Loucy (cell line): ENCODE measurements around the gene PCID2.
A peak's percentile ranks its signal among the peaks of the same experiment; 100 is the strongest.

Experiments
- H2AFZ ChIP-seq: fragments of 200-600 bp; sonication (generic); 2 replicates; pipeline ENCODE4 v1.6.0; 2016; ENCODE audit warnings: antibody characterized with exemption, mild to moderate bottlenecking, low read length, moderate library complexity
- H3F3A ChIP-seq: fragments of 200-600 bp; 2 replicates; pipeline ENCODE4 v1.6.0; 2016; ENCODE audit warnings: antibody characterized with exemption, low read depth, mild to moderate bottlenecking
- H3K27me3 ChIP-seq: fragments of 200-600 bp; sonication (generic); 2 replicates; pipeline ENCODE4 v1.6.1; 2014; ENCODE audit warnings: low read length, mild to moderate bottlenecking; ENCODE audit not compliant: insufficient read depth, poor library complexity, severe bottlenecking
- H3K36me3 ChIP-seq: fragments of 200-600 bp; sonication (generic); 2 replicates; pipeline ENCODE4 v1.6.1; 2016; ENCODE audit warnings: low read length; ENCODE audit not compliant: insufficient read depth
- H3K4me1 ChIP-seq: fragments of 200-600 bp; sonication (generic); 2 replicates; pipeline ENCODE4 v1.5.1; 2014; ENCODE audit warnings: low read length, mild to moderate bottlenecking; ENCODE audit not compliant: insufficient read depth, poor library complexity, severe bottlenecking
- H3K4me2 ChIP-seq: fragments of 200-600 bp; sonication (generic); 2 replicates; pipeline ENCODE4 v1.6.0; 2014; ENCODE audit warnings: antibody characterized with exemption, low read length, low read depth, mild to moderate bottlenecking; ENCODE audit not compliant: poor library complexity, severe bottlenecking
- H3K4me3 ChIP-seq: fragments of 200-600 bp; sonication (generic); 2 replicates; pipeline ENCODE4 v1.5.1; 2014; ENCODE audit warnings: low read length, mild to moderate bottlenecking, mixed read lengths; ENCODE audit not compliant: poor library complexity, severe bottlenecking
- H3K79me2 ChIP-seq: fragments of 200-600 bp; sonication (generic); 2 replicates; pipeline ENCODE4 v1.6.1; 2014; ENCODE audit warnings: low read length; ENCODE audit not compliant: insufficient read depth
- H3K9ac ChIP-seq: fragments of 200-600 bp; sonication (generic); 2 replicates; pipeline ENCODE4 v1.6.0; 2014; ENCODE audit warnings: mild to moderate bottlenecking, low read depth, low read length, moderate library complexity; ENCODE audit not compliant: poor library complexity, severe bottlenecking
- H3K9me2 ChIP-seq: fragments of 200-600 bp; sonication (generic); replicated peaks from 2 replicates; pipeline ENCODE4 v1.6.1; 2016; ENCODE audit warnings: low read depth, low read length, mixed read lengths
- H3K9me3 ChIP-seq: fragments of 200-600 bp; sonication (generic); 2 replicates; pipeline ENCODE4 v1.6.1; 2014; ENCODE audit warnings: mild to moderate bottlenecking, antibody characterized with exemption, low read length, low read depth; ENCODE audit not compliant: insufficient read depth
- H4K20me1 ChIP-seq: fragments of 200-600 bp; sonication (generic); 2 replicates; pipeline ENCODE4 v1.6.0; 2014; ENCODE audit warnings: antibody characterized with exemption, low read length, mild to moderate bottlenecking; ENCODE audit not compliant: insufficient read depth, poor library complexity, severe bottlenecking
- EZH2phosphoT487 ChIP-seq: fragments of 200-600 bp; IDR thresholded peaks from 2 replicates; pipeline ENCODE4 v1.6.1; 2018; ENCODE audit warnings: antibody characterized with exemption, mild to moderate bottlenecking, moderate library complexity, borderline replicate concordance
- TF ChIP-seq, protein P1 (sequence below): fragments of 200-600 bp; sonication (generic); conservative IDR thresholded peaks from 2 replicates; pipeline ENCODE4 v1.5.1; 2014; ENCODE audit warnings: mild to moderate bottlenecking, antibody characterized with exemption, low read length

PCID2 gene

GRCh38 chr13:113216254-113217048 lies 8.0 kb upstream of the PCID2 start:
- Histone ChIP-seq H3F3A (no peaks in the 10 kb centered on the region), H3K4me2 (peak overlapping the region; percentile 86), H3K36me3 (peaks cover 29% of the 10 kb centered on the region), H3K79me2 (peaks cover 88% of the 10 kb centered on the region), H3K4me1 (peaks cover 46% of the 10 kb centered on the region), H2AFZ (no peak overlapping the region), H3K9ac (no peak overlapping the region), H3K4me3 (peak overlapping the region; percentile 4), H3K9me2 (no peaks in the 10 kb centered on the region), H3K27me3 (no peaks in the 10 kb centered on the region), H3K9me3 (no peaks in the 10 kb centered on the region), H4K20me1 (peaks cover 72% of the 10 kb centered on the region)
- TF ChIP-seq, protein P1, sequence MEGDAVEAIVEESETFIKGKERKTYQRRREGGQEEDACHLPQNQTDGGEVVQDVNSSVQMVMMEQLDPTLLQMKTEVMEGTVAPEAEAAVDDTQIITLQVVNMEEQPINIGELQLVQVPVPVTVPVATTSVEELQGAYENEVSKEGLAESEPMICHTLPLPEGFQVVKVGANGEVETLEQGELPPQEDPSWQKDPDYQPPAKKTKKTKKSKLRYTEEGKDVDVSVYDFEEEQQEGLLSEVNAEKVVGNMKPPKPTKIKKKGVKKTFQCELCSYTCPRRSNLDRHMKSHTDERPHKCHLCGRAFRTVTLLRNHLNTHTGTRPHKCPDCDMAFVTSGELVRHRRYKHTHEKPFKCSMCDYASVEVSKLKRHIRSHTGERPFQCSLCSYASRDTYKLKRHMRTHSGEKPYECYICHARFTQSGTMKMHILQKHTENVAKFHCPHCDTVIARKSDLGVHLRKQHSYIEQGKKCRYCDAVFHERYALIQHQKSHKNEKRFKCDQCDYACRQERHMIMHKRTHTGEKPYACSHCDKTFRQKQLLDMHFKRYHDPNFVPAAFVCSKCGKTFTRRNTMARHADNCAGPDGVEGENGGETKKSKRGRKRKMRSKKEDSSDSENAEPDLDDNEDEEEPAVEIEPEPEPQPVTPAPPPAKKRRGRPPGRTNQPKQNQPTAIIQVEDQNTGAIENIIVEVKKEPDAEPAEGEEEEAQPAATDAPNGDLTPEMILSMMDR = no peak
- no peak for TF ChIP-seq EZH2phosphoT487

DNA sequence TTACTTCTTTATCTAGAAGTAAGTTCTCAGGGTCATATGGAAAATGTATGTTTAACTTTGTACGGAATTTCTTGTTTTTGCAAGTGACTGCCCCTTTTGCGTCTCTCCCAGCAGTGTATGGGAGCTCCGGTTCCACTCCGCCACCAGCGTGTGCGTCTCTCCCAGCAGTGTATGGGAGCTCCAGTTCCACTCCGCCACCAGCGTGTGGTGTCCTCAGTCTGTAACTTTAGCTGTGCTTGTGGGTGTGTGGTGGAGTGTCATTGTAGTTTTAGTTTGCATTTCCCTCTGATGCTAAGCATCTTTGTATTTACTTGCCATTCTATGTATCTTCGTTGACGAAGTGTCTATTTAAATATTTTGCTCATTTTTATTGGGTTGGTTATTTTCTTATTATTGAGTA lies 3.3 kb upstream of the PCID2 start:
- no peaks in the 10 kb centered on the region for H3K27me3 ChIP-seq
- peaks cover 78% of the 10 kb centered on the region for H4K20me1 ChIP-seq
- H3F3A ChIP-seq = no peaks in the 10 kb centered on the region
- H3K36me3 ChIP-seq = no peaks in the 10 kb centered on the region
- H3K79me2 ChIP-seq = peaks cover 87% of the 10 kb centered on the region
- H3K9me3 ChIP-seq = no peaks in the 10 kb centered on the region
- TF ChIP-seq, protein P1 = peak; percentile 60
- TF ChIP-seq EZH2phosphoT487 = no peak
- H3K9me2 ChIP-seq = no peaks in the 10 kb centered on the region
- no peak overlapping the region for H2AFZ ChIP-seq
- H3K4me2 ChIP-seq = peak overlapping the region; percentile 86
- H3K4me1 ChIP-seq = peaks cover 72% of the 10 kb centered on the region
- peak overlapping the region; percentile 96 for H3K4me3 ChIP-seq
- no peak overlapping the region for H3K9ac ChIP-seq

GRCh38 chr13:113210833-113211232 lies 2.4 kb upstream of the PCID2 start:
- Histone ChIP-seq H3K9me3 (no peaks in the 10 kb centered on the region), H3K27me3 (no peaks in the 10 kb centered on the region), H3K9me2 (no peaks in the 10 kb centered on the region), H2AFZ (no peak overlapping the region), H3K36me3 (no peaks in the 10 kb centered on the region), H3F3A (no peaks in the 10 kb centered on the region), H3K79me2 (peaks cover 87% of the 10 kb centered on the region), H4K20me1 (peaks cover 78% of the 10 kb centered on the region), H3K9ac (peak overlapping the region; percentile 95), H3K4me2 (peak overlapping the region; percentile 86), H3K4me3 (peak overlapping the region; percentile 96), H3K4me1 (peaks cover 73% of the 10 kb centered on the region)
- TF ChIP-seq, protein P1 = no peak
- no peak for TF ChIP-seq EZH2phosphoT487
